GM21529 (cell line): ENCODE measurements around the gene KLK12.
"Not testable (repeated sequence)": the region's sequence is repeated elsewhere in the genome, so short reads cannot be mapped to it uniquely, and the experiment has no call there.

Experiments
- ATAC-seq: cut with Tn5 transposase; IDR thresholded peaks from one replicate; pipeline ENCODE4 v1.9.1; 2021; ENCODE audit not compliant: unreplicated experiment

Gene KLK12

GRCh38 chr19:51016798-51017683 is 17.8 kb downstream of the KLK12 start:
- ATAC-seq: no peak

GRCh38 chr19:51015691-51016267 is 19.0 kb downstream of the KLK12 start:
- ATAC-seq: no peak

GRCh38 chr19:51014242-51014641 is 20.6 kb downstream of the KLK12 start:
- no peak for ATAC-seq

- ATAC-seq: no peak
Observed at GRCh38 chr19:51012661-51013190, 22.1 kb downstream of the KLK12 start.

GRCh38 chr19:51010066-51010795 is 24.6 kb downstream of the KLK12 start:
- ATAC-seq: no peak

GRCh38 chr19:51009061-51009891 is 25.5 kb downstream of the KLK12 start:
- no peak for ATAC-seq

- ATAC-seq: no peak
Observed at GRCh38 chr19:51007488-51007887, 27.3 kb downstream of the KLK12 start.

- ATAC-seq: no peak
Observed at GRCh38 chr19:51006406-51006805, 28.4 kb downstream of the KLK12 start.

- ATAC-seq: no peak
Observed at GRCh38 chr19:51005248-51005647, 29.6 kb downstream of the KLK12 start.

- no peak for ATAC-seq
Observed at GRCh38 chr19:51003316-51003715, 31.5 kb downstream of the KLK12 start.

- ATAC-seq: no peak
Observed at GRCh38 chr19:51002542-51003311, 32.1 kb downstream of the KLK12 start.

- no peak for ATAC-seq
Observed at GRCh38 chr19:51002089-51002532, 32.7 kb downstream of the KLK12 start.

GRCh38 chr19:51001515-51001914 is 33.3 kb downstream of the KLK12 start, which contains the start of gene KLK8:
KLK8 (minus strand) TSS chr19:51001604; CDS start chr19:51001167, 437 bp downstream.
- no peak for ATAC-seq

GRCh38 chr19:51000981-51001380 is 33.8 kb downstream of the KLK12 start:
- ATAC-seq: no peak

GRCh38 chr19:51000426-51000825 is 34.4 kb downstream of the KLK12 start:
- ATAC-seq: no peak

- no peak for ATAC-seq
Observed at GRCh38 chr19:50998686-50999085, 36.1 kb downstream of the KLK12 start.

GRCh38 chr19:50998061-50998460 is 36.7 kb downstream of the KLK12 start:
- no peak for ATAC-seq

GRCh38 chr19:50994129-50994528 is 40.7 kb downstream of the KLK12 start:
- ATAC-seq: no peak

GRCh38 chr19:50992666-50993035 is 42.2 kb downstream of the KLK12 start:
- ATAC-seq: no peak

GRCh38 chr19:50984416-50984815 is 50.4 kb downstream of the KLK12 start:
- not testable (repeated sequence) for ATAC-seq
